H1 (cell line): Measurements from ENCODE around the gene CYLD.

ENCODE experiments used
- CBX5 ChIP-seq: fragments of 300-800, 300-1000 bp; sonication (generic); IDR thresholded peaks from 2 replicates; pipeline ENCODE4 v1.7.1; 2016; ENCODE audit warnings: antibody characterized with exemption, low read length, low read depth
- CTCF ChIP-seq, 3 experiments: IDR thresholded peaks; 1 replicate in 2 of 3; 2 replicates in 1 of 3; pipeline versions ENCODE4 v1.5.1 to v1.6.1; 2011; ENCODE audit warnings: low read length in 3 of 3, mild to moderate bottlenecking in 3 of 3, inconsistent platforms in 2 of 3, low read depth in 1 of 3, moderate library complexity in 1 of 3; ENCODE audit not compliant: insufficient read depth in 1 of 3; ENCODE audit errors: control extremely low read depth in 1 of 3
- POLR2A ChIP-seq, 2 experiments: IDR thresholded peaks; 1 replicate in 1 of 2; 2 replicates in 1 of 2; pipeline ENCODE4 v1.6.1; 2011; ENCODE audit warnings: low read depth in 2 of 2, low read length in 2 of 2, mild to moderate bottlenecking in 2 of 2; ENCODE audit errors: control extremely low read depth in 1 of 2
- RFX5 ChIP-seq: IDR thresholded peaks from 2 replicates; pipeline ENCODE4 v1.6.1; 2011; ENCODE audit warnings: low read depth, low read length, improper control_type of control experiment, borderline replicate concordance
- RXRA ChIP-seq: IDR thresholded peaks from 2 replicates; pipeline ENCODE4 v1.6.1; 2011; ENCODE audit warnings: low read depth, mild to moderate bottlenecking, low read length, moderate library complexity; ENCODE audit not compliant: insufficient read depth
- SIX5 ChIP-seq: IDR thresholded peaks from 2 replicates; pipeline ENCODE4 v1.6.1; 2011; ENCODE audit warnings: mild to moderate bottlenecking, low read depth, low read length
- YY1 ChIP-seq: IDR thresholded peaks from 2 replicates; pipeline ENCODE4 v1.6.1; 2011; ENCODE audit warnings: low read depth, mild to moderate bottlenecking, low read length

- TF ChIP-seq POLR2A (IDR thresholded peaks at IDR 0.05; ENCODE audit: control extremely low read depth in 1 of 2, low read depth in 2 of 2, low read length in 2 of 2): no peak
- no peak for TF ChIP-seq YY1
- peak; percentile 35 to 55 (median 43); a peak in 3 of 4 replicates for TF ChIP-seq CTCF (IDR thresholded peaks at IDR 0.05; ENCODE audit: control extremely low read depth in 1 of 3, insufficient read depth in 1 of 3, low read depth in 1 of 3, low read length in 3 of 3)
- no peak for TF ChIP-seq RXRA
- no peak for TF ChIP-seq CBX5
- no peak for TF ChIP-seq RFX5
- no peak for TF ChIP-seq SIX5
These were observed 22.2 kb upstream of the CYLD start for GRCh38 chr16:50719401-50720337.
